GM18909 (cell line): Measurements from ENCODE around the gene HAPLN2.
"Not testable (repeated sequence)": the region's sequence is repeated elsewhere in the genome, so short reads cannot be mapped to it uniquely, and the experiment has no call there.

ENCODE experiments used
- ATAC-seq: cut with Tn5 transposase; IDR thresholded peaks from one replicate; pipeline ENCODE4 v1.9.1; 2021; ENCODE audit warnings: mild to moderate bottlenecking; ENCODE audit not compliant: unreplicated experiment, poor library complexity

HAPLN2 gene

DNA sequence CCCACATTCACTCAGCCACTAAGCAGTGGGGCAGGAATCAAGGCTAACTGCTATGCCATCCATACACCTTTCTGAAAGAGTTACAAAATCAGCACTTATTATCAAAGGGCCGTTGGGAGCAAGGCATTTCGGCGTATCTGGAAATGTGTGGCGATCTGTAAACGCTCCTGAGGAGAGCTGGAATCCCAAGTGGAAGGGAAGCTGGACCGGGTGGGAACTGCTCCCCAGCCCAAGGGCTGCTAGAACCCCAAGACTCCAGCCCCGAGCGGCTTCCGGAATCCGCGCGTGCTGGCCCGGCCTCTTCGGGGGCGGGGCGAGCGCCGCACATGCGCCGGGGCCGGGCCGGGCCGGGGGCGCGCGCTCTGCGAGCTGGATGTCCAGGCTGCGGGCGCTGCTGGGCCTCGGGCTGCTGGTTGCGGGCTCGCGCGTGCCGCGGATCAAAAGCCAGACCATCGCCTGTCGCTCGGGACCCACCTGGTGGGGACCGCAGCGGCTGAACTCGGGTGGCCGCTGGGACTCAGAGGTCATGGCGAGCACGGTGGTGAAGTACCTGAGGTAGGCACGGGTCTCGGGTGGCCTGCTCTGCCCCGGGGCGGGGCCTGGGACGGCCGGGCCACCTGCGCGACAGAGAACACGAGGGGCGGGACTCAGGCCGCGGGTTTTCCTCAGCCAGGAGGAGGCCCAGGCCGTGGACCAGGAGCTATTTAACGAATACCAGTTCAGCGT lies 27.6 kb upstream of the HAPLN2 start, which contains the start of gene NAXE:
TSS of gene NAXE (plus strand) at position 345 of the 726 bp plus-strand sequence. CDS start at position 374, 29 bp downstream.
- ATAC-seq: peak; percentile 91

DNA sequence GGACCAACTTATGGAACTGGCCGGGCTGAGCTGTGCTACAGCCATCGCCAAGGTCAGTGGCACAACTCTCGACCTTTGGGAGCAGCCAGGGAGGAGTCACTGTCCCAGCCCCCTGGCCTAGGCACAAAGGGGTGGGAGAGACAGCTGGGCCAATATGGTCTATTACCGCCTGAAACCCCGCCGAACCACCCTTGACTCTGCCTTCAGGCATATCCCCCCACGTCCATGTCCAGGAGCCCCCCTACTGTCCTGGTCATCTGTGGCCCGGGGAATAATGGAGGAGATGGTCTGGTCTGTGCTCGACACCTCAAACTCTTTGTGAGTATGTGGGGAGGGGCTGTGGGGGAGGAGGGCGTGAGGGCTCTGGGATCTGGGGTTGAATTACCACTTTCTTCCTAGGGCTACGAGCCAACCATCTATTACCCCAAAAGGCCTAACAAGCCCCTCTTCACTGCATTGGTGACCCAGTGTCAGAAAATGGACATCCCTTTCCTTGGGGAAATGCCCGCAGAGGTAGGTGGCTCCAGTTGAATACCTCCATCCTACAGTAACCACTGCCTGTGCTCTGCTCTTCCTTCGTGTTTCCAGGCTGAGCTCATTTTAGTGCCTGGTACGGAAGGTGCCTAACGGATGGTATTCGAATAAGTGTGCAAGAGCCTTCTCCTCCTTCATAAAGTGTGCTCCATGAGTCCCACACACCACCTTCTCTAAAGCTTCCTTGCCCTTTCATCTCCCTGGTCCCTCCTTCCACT lies 26.9 kb upstream of the HAPLN2 start:
- ATAC-seq: no peak

DNA sequence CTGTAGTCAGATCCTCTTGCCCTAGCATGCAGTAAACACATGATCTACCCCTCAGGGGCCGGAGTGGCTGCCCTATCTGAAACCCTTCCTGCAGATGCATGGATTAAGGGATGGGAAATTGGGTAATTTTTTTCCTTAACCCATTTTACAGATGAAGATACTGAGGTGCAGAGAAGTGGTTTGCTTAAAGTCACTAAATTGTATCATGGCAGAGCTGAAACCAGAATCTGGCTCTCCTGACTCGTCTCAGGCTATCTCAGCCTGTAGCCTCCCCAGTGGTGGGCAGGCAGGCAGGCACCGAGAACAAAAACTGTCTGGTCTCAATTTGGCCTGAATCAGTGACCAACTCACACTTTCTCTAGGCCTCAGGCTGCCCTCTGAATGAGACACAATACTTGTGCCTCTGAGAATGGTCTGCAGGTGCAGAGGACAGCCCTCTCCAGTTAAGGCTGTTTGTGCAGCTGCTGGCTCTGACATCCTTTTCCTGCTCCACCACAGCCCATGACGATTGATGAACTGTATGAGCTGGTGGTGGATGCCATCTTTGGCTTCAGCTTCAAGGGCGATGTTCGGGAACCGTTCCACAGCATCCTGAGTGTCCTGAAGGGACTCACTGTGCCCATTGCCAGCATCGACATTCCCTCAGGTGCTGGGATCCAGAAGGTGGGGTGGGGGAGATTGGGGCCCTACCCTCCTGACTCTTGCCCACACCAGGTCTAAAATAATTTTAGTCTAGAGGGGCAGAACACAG lies 26.1 kb upstream of the HAPLN2 start:
- no peak for ATAC-seq

DNA sequence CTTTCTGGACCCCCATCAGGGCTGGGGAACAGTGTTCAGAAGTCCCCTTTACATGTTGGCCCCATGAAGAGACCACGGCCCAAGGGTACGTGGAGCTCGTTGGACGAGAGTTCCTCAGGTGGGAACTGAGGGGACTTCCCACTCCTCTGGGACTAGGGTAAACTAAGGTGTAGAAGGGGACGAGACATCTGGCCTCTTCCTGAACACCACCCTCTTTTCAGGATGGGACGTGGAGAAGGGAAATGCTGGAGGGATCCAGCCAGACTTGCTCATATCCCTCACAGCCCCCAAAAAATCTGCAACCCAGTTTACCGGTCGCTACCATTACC lies 25.6 kb upstream of the HAPLN2 start:
- ATAC-seq: no peak

DNA sequence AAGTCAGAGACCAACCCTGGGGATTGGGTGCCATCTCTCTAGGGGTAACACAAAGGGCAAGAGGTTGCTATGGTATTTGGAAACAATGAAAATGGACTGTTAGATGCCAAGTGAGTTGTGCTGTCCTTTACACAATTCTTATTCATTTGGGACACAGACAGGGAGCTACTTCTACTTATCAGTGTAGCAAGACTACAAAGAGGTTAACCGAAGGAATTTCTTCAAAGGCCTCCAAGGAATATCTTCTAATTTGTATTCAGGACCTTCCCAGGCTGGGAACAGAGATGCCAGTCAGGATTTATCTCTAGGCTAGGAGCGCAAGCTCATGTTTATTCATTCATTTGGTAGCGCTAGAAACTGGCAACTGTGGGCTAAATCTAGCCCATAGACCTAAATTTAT lies 25.0 kb upstream of the HAPLN2 start:
- no peak for ATAC-seq

DNA sequence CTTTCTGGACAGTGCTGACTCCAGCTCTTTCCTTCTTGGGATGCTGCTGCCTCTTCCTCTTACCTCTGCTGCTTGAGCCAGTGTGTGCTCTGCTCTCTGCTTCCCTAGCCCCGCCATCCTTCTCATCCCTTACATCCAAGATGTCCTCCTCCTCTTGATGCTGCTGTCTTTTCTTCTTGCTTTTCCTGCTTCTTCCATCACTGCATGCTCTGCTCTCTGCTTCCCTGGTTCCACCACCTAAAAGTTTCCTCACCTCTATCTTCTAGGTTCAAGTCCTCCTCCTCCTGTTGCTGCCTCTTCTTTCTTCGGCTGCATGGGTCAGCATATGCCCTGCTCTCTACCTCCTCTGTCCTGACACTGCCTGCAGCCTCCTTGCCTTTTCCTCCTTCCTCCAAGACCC lies 24.2 kb upstream of the HAPLN2 start:
- no peak for ATAC-seq

DNA sequence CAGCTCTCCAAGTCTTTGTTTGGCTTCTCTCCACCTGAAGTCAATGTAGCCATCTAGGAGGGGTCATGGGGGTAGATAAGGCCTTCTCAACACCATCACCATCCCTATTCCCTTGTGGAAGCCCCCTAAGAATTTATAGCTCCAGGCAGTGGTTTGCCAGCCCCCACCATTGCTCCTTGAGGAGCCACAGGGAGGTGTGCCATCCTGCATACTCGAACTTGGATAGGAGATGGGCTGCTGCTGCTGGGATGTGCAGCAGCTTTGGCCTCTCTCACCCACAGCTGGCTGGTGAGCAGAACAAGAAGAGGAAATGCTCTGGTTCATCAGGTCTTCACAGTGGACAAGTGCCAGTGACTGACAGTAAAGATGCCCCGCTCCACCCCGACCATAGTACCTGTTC lies 22.8 kb upstream of the HAPLN2 start:
- ATAC-seq: no peak

DNA sequence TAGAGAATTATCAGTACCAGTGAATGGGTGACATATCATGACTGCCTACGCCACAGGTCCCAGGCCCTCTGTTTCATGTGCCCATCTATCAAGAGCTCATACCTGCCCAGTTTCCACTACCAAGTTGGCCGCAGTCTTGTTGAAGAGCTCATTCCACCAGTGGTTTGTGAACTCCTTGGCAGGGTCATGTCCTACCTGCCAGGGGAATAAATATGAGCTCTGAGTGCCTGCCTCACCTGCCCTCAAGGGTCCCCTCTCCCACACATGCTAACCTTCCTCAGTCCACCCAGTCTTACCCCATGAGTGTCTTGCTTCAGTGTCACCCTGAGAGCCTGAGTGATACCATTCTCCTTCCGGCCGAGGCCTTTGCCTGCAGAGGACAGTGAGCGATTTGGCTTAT lies 21.1 kb upstream of the HAPLN2 start:
- no peak for ATAC-seq

DNA sequence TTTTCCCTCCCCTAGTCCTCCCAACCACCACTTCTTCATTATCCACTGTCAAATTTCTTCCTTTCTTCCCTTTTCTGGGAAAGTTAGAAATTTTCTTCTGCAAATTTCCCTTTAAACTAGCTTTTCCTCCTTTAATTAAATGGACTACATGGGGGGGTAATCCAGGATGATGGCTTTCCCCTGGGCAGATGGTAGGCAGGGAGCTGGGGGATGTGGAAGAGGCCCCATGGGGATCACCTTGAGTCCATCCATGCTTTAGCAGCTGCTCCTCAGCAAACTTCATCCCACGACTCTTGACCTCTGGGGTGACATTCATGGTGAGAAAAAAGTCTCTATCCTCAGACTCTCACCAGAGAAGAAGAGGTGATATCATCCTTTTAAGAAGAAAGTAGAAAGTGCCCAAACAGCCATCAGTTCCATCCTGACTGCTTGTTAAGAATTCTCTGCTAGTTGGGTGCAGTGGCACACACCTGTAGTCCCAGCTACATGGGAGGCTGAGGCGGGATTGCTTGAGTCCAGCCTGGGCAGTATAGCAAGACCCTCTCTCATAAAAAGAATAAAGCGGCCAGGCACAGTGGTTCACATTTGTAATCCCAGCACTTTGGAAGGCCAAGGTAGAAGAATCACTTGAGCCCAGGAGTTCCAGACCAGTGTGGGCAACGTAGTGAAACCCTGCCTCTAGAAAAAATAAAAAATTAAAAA lies 20.3 kb upstream of the HAPLN2 start:
- no peak for ATAC-seq

DNA sequence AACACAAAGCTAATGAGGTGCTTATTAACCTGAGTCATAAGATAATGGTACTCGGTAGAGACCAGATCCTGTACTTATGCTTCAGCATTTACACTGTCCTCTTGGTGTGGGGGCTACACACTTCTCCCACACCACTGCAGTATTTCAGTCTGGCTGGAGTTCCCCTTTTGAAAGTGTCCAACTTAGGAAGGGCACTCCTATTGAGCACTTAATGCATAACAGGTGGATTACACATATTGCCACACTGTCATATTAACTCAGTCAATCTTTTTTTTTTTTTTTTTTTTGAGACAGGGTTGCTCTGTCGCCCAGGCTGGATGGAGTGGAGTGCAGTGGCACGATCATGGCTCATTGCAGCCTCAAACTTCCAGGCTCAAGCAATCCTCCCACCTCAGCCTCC lies 19.4 kb upstream of the HAPLN2 start:
- peak; percentile 49 for ATAC-seq

DNA sequence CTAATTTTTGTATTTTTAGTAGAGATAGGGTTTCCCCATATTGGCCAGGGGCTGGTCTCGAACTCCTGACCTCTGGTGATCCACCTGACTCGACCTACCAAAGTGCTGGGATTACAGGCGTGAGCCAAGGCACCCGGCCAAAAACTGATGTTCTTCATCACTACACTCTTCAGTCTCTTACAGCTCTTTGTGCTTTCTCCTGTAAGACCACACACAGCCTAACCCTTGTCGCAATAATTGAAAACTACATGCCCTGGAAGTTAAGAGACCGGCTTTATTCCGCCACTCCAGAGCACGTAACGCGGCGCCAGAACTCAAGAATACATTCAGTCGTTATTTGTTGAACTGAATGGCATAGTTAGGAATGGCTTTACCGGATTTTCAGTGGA lies 18.5 kb upstream of the HAPLN2 start:
- no peak for ATAC-seq

DNA sequence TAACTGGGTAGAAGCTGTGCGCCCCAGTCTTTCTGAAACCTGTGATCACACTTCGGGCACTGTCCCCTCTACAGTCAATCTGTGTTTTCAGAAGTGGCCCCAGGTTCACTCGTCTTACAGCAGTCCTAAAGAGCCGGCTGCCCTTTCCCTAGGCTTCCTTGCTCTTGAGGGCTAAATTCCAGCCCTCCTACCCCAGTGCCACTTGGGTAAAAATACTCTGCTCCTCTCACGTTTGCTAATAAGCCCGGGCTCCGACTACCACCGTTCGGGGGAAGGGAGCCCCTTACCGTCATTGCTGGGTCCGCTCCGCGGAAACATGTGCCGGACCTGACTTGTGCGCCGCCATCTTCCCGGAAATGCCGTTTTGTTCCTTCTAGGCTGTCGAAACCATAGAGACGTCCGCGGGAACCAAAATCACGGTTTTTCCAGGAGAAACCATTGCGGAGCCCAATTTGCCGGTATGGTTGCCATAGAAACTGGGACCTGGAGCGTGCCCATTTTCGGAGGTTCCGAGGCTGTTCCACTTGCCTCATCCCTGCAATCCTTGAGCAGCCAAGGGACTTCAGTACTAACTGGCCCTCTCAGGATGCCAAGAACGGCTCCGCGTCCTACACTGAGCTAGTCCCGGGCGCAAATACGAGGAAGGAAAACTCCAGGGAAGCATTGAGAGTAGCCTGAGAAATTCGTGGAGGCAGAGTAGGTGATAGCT lies 17.9 kb upstream of the HAPLN2 start, which contains the start of gene GPATCH4:
TSS of gene GPATCH4 (minus strand) at position 358 of the 709 bp plus-strand sequence.
- ATAC-seq: peak; percentile 55

DNA sequence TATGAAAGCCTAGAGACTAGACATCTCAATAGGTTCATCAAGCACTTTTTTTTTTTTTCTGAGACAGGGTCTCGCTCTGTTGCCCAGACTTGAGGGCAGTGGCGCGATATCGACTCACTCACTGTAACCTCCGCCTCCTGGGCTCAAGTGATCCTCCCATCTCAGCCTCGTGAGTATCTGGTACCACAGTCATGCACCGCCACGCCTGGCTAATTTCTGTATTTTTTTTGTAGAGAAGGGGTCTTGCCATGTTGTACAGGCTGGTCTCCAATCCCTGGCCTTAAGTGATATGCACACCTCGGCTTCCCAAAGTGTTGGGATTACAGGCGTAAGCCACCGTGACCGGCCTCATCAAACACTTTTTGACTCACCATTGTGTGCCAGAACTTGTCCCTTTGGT lies 17.3 kb upstream of the HAPLN2 start:
- ATAC-seq: peak; percentile 18

DNA sequence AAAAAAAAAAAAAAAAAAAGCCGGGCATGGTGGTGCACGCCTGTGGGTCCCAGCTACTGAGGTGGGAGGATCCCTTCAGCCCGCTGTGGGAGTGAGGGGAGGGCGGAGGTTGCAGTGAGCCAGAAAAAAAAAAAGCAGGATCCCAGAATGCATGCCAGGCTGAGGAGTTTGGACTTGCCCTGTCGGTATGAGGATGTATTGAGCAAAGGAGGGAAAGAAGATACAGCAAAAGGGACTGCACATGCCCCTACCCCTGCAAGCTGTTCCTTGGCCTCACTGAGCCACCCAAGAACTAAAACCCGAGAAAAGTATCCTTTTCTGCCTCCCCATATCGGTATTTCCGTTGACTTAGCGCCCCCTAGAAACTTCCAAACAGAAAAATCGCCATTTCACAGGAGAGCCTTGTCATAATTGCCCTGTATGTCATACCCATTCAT lies 16.6 kb upstream of the HAPLN2 start:
- ATAC-seq: no peak

DNA sequence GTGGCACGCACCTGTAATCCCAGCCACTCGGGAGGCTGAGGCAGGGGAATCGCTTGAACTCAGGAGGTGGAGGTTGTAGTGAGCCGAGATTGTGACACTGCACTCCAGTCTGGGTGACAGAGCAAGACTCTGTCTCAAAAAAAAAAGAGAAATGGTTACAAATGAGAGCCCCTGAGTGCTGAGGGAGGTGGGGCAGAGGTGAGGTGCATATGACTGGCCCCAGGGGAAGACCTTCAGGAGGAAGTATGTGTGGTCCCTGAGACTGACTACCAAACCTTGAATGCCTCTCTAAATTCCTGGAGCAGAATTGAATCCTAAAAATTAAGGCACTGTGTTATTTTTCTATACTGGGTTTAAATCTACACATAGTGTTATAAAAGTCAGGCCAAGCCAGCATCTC lies 11.9 kb upstream of the HAPLN2 start:
- ATAC-seq: not testable (repeated sequence)

DNA sequence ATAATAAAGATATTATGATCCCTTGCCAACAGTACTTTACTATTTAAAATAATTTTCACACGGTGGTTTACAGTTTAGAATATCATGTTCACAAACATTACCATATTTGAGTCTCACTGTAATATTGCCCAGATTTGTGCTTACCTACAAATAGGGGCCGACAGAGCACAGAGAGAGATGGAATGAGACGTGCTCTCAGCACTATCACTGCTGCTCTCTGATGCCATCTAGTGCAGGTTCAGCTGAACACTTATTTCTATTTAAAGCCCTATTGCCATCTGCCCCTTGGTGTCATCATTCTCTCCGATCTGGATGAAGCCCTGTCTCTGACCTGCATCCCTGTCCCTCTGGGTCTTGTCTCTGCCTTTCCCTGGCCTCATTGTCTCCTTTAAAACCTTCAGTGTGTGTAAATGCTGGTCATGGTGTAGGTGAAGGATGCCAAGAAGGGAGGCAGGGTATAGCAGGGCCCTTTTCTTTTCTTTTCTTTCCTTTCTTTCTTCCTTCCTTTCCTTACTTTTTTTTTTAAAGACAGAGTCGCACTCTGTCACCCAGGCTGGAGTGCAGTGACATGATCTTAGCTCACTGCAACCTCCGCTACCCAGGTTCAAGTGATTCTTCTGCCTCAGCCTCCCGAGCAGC lies 11.1 kb upstream of the HAPLN2 start:
- peak; percentile 60 for ATAC-seq

DNA sequence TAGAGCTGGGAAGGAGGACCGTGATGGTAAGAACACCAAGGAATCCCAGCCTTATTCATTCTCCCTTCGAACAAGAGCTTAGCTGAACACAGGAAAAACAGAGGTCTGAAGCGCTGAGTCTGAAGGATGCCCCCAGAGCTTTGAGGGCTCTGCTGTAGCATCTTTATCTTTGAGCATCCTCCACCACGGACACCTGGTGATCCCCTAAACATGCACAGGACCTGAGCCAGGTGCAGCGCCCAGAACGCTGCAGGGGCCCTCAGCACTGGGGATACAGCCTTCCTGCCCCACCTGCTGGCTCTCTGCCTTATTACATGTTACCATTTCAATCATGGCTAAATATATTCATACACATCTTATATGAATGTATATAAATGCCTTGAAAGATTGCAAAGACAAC lies 10.2 kb upstream of the HAPLN2 start:
- ATAC-seq: no peak

DNA sequence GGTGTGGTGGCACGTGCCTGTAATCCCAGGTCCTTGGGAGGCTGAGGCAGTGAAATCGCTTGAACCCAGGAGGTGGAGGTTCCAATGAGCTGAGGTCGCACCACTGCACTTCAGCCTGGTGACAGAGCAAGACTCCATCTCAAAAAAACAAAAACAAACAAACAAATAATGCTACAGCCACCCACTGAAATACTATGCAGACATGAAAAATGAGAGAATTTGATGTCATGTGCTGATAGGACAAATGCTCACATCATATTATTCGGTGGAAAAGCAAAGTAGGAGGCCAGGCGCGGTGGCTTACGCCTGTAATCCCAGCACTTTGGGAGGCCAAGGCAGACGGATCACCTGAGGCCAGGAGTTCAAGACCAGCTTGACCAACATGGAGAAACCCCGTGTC lies 9.1 kb upstream of the HAPLN2 start:
- ATAC-seq: not testable (repeated sequence)

DNA sequence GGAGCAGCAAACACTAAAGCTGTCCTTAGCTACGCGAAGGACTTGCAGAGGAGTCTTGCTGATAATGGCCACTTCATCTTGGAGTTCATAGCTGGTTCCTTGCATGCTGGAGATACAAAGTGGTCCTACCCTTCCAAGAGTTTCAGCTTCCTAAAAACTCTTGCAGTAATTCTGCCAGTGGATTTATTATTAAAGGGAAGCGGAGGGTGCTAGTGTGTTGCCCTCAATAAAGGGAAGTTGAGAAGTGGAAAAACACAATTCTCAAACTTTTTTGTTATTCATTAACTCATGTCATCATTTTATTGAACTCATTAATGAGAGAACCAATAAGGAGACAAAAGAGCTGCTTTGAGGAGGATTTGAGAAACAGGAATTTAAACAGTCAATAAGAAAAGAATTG lies 6.5 kb upstream of the HAPLN2 start:
- no peak for ATAC-seq
